Kidney epithelial cell (primary cell): Measurements from ENCODE around the gene RAD50. TPM values are rescaled to one million over a fixed set of nuclear protein-coding genes. Genes with fewer than 3 reads are reported as not detected.

Source experiments
- DNase-seq: peaks from one replicate; pipeline ENCODE4 v3.0.0-alpha.2; 2010; ENCODE audit warnings: low read depth
- H3K27me3 ChIP-seq: 2 replicates; pipeline ENCODE4 v1.6.0; 2011; ENCODE audit warnings: low read length; ENCODE audit not compliant: control insufficient read depth, insufficient read depth
- H3K36me3 ChIP-seq: 2 replicates; pipeline ENCODE4 v1.5.1; 2011; ENCODE audit warnings: low read length; ENCODE audit not compliant: control insufficient read depth, insufficient read depth
- H3K4me3 ChIP-seq: 2 replicates; pipeline ENCODE4 v1.5.1; 2011; ENCODE audit warnings: low read depth, mild to moderate bottlenecking, control low read depth, low read length
- total RNA-seq: library from RNA; depleted of rRNA; stranded (reverse); fragments of >200 nt; gene quantifications from 2 replicates; pipeline ENCODE4 v1.2.3, GENCODE V29; 2015
- TF ChIP-seq, protein P1 (sequence below): IDR thresholded peaks from 2 replicates; pipeline ENCODE4 v1.5.1; 2011; ENCODE audit warnings: mild to moderate bottlenecking, moderate library complexity, low read length, control low read depth, inconsistent platforms; ENCODE audit not compliant: insufficient read depth, poor library complexity, severe bottlenecking

RAD50 gene
- total RNA-seq, 1 donor from 2014 or later = 35.1 TPM

DNA sequence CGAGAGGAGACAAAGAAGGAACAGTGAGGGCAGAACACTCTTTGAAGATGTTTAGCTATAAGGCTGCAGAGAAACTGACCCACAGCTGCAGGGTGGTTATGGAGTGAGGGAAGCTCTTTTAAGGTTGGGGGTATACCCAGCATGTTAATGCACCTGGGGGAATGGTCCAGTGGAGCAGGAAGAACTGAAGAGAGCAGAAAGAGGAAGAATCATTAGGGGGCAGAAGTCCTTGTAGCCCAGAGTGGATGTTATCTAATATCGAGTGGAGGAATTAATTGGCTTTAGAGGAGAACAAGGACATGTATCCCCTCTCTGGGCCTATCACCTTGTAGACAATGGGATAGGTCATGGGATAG, 124.7 kb downstream of the RAD50 start:
- no peak for DNase-seq
- Histone ChIP-seq H3K36me3 (no peaks in the 10 kb centered on the region), H3K27me3 (no peaks in the 10 kb centered on the region), H3K4me3 (no peak overlapping the region)
- TF ChIP-seq, protein P1, sequence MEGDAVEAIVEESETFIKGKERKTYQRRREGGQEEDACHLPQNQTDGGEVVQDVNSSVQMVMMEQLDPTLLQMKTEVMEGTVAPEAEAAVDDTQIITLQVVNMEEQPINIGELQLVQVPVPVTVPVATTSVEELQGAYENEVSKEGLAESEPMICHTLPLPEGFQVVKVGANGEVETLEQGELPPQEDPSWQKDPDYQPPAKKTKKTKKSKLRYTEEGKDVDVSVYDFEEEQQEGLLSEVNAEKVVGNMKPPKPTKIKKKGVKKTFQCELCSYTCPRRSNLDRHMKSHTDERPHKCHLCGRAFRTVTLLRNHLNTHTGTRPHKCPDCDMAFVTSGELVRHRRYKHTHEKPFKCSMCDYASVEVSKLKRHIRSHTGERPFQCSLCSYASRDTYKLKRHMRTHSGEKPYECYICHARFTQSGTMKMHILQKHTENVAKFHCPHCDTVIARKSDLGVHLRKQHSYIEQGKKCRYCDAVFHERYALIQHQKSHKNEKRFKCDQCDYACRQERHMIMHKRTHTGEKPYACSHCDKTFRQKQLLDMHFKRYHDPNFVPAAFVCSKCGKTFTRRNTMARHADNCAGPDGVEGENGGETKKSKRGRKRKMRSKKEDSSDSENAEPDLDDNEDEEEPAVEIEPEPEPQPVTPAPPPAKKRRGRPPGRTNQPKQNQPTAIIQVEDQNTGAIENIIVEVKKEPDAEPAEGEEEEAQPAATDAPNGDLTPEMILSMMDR = no peak

DNA sequence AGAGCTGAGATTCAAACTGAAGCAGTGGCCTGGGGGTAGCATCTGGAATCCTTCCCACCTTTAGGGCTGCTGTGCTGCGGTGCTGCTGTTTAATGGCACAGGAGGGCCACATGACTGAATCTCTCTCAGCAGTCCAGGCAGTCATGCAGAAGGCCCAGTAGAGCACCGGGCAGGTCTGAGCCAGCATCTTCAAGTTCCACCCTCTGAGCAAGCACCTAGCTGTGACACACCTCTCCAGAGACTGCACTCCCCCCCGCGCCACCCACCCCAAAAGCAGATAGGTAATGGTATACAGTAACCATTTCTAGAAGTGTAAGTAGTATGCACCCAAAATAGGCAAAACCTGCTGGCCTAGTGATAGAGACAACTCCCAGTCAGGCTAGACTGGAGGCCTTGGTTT, 125.2 kb downstream of the RAD50 start:
- DNase-seq = no peak
- TF ChIP-seq, protein P1 = no peak

DNA sequence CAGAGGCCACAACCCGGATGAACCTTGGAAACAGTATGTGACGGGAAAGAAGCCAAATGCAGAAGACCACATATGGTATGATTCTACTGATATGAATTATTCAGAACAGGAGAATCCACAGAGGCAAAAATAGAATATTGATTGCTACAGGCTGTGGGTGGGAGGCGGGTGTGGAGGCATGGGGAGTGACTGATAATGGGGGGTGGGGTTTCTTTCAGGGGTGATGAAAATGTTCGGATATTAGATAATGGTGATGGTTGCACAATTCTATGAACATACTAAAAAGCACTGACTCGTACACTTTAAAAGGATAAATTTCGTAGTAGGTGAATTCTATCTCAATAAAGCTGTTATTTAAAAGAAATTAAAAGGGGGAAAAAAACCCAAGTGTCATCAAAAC, 127.7 kb downstream of the RAD50 start:
- no peak for DNase-seq
- Histone ChIP-seq H3K27me3 (no peaks in the 10 kb centered on the region), H3K4me3 (no peak overlapping the region), H3K36me3 (no peaks in the 10 kb centered on the region)
- TF ChIP-seq, protein P1 = no peak

More for the DNA sequence above, 125.2 kb downstream of the RAD50 start:
- Histone ChIP-seq H3K27me3 (no peaks in the 10 kb centered on the region), H3K36me3 (no peaks in the 10 kb centered on the region), H3K4me3 (no peak overlapping the region)

DNA sequence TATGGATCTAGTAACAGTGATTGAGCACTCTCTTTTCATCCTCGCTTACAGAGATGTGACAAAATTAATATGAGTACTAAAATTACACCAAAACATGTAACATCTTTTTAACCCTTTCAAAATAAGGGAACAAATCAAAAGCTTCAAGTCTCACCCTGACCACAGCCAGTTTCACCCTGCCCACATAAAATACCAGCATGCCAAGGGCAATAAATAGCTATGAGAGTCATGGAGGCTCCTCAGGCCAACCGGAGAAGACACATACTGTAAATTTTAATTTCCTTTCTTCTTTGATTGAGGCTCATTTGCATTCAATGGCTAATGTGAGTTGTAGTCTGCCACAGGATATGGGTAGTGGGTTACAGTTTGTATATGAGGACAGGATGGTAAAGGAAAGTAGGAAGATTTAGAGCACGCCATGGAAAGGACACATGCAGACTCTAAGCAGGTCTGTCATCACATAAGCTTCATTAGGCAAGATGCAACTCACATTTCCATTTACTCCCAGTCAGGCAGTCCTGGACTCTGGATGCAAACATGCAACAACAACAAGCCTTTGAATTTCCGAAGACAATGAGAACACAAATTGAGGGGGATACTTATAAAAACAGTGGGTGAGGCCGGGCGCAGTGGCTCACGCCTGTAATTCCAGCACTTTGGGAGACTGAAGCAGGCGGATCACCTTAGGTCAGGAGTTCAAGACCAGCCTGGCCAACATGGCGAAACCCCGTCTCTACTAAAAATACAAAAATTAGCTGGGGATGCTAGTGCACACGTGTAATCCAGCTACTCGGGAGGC, 128.3 kb downstream of the RAD50 start:
- Histone ChIP-seq H3K36me3 (no peaks in the 10 kb centered on the region), H3K27me3 (no peaks in the 10 kb centered on the region), H3K4me3 (no peak overlapping the region)
- no peak for DNase-seq
- TF ChIP-seq, protein P1 = no peak

DNA sequence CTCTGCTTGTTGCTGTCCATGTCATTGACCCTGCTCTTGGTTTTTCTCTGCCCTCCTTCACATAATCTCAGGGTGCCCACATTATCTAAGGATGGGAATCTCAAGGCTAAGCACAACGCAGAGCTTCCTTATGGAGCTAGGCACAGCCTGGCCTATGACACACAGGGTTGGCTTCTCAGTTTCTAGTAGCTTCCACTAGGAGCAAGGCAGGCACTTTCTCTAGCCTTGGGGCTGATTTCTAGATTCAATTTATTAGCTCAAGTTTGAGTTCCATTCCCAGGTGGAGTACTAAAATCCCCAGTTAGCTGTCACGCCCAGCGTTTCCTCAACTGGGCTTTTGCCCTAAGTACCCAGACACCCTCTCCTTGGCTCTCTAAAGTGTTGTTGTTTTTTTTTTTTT, 129.4 kb downstream of the RAD50 start:
- H3K36me3 ChIP-seq = no peaks in the 10 kb centered on the region
- TF ChIP-seq, protein P1 = no peak
- no peaks in the 10 kb centered on the region for H3K27me3 ChIP-seq
- H3K4me3 ChIP-seq = no peak overlapping the region
- no peak for DNase-seq

DNA sequence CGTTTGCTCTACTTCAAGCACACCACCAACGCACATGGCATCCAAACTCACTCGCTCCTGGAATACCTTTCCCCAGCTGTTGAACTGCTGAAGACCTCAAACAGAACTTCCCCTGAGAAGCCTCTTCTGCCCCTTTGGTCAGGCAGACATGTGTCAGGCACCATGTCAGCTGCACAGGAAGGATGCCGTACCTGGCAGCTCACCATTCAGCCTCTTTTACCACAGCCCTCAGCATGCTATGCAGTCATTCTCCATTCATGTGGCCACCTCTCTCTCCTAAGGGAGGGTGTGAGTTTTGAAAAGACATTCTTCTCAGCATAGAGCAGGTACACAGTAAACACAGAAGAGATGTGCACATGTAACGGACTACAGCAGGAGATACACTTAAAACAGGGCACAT, 131.2 kb downstream of the RAD50 start:
- H3K4me3 ChIP-seq = no peak overlapping the region
- TF ChIP-seq, protein P1 = no peak

More for the DNA sequence above, 131.2 kb downstream of the RAD50 start:
- H3K36me3 ChIP-seq = no peaks in the 10 kb centered on the region
- no peaks in the 10 kb centered on the region for H3K27me3 ChIP-seq
- DNase-seq = no peak
